Smooth muscle cell (in vitro differentiated cells): ENCODE data around the gene KCNMB2. TPM values are rescaled to one million over a fixed set of nuclear protein-coding genes. Genes with fewer than 3 reads are reported as not detected.

ENCODE experiments used
- DNase-seq: peaks from one replicate; lab custom pipeline; 2025; ENCODE audit not compliant: unreplicated experiment; lab: John Stamatoyannopoulos, UW
- H2AFZ ChIP-seq: fragments of 200-600 bp; sonication (generic); 2 replicates; pipeline ENCODE4 v1.6.0; 2016; ENCODE audit warnings: antibody characterized with exemption, low read depth, mild to moderate bottlenecking
- H3F3A ChIP-seq: fragments of 200-600 bp; sonication (generic); 2 replicates; pipeline ENCODE4 v1.6.0; 2017; ENCODE audit warnings: antibody characterized with exemption, low read depth
- H3K27ac ChIP-seq: fragments of 200-600 bp; sonication (generic); 2 replicates; pipeline ENCODE4 v1.5.1; 2016; ENCODE audit warnings: low read depth, mild to moderate bottlenecking
- H3K27me3 ChIP-seq: fragments of 200-600 bp; sonication (generic); 2 replicates; pipeline ENCODE4 v1.6.1; 2016; ENCODE audit warnings: low read depth, mild to moderate bottlenecking
- H3K36me3 ChIP-seq: fragments of 200-600 bp; sonication (generic); 2 replicates; pipeline ENCODE4 v1.5.1; 2016; ENCODE audit warnings: low read depth
- H3K4me1 ChIP-seq: fragments of 200-600 bp; sonication (generic); 2 replicates; pipeline ENCODE4 v1.5.1; 2016; ENCODE audit warnings: low read depth
- H3K4me2 ChIP-seq: fragments of 200-600 bp; sonication (generic); 2 replicates; pipeline ENCODE4 v1.6.0; 2016; ENCODE audit warnings: mild to moderate bottlenecking
- H3K4me3 ChIP-seq: fragments of 200-600 bp; sonication (generic); 2 replicates; pipeline ENCODE4 v1.5.1; 2016; ENCODE audit warnings: mild to moderate bottlenecking
- H3K79me2 ChIP-seq: fragments of 200-600 bp; sonication (generic); 2 replicates; pipeline ENCODE4 v1.6.0; 2016; ENCODE audit warnings: low read depth, mild to moderate bottlenecking
- H3K9ac ChIP-seq: fragments of 200-600 bp; sonication (generic); 2 replicates; pipeline ENCODE4 v1.6.0; 2016; ENCODE audit warnings: low read depth
- H3K9me3 ChIP-seq: fragments of 200-600 bp; sonication (generic); replicated peaks from 2 replicates; pipeline ENCODE4 v1.5.1; 2016; ENCODE audit warnings: low read depth
- H4K20me1 ChIP-seq: fragments of 200-600 bp; sonication (generic); 2 replicates; pipeline ENCODE4 v1.6.0; 2016; ENCODE audit warnings: low read depth
- WGBS: methylation state at CpG from one replicate; pipeline ENCODE4 v1.1.7; 2016; ENCODE audit warnings: low lambda C conversion rate; 5-methylcytosine and 5-hydroxymethylcytosine counted together
- polyA plus RNA-seq: library from polyadenylated mRNA; unstranded; fragments of >200 nt; fragmentation: Nextera tagmentation; extraction: Ambion mirVana; gene quantifications from 2 replicates; pipeline ENCODE4 v1.2.1, GENCODE V29; 2016
- total RNA-seq: library from RNA; depleted of rRNA; stranded (reverse); fragments of >200 nt; gene quantifications from 2 replicates; pipeline ENCODE4 v1.2.3, GENCODE V29; 2014
- TF ChIP-seq, protein P1 (sequence below): fragments of 200-600 bp; sonication (generic); IDR thresholded peaks from 2 replicates; pipeline ENCODE4 v1.5.1; 2017; ENCODE audit warnings: borderline replicate concordance, mild to moderate bottlenecking, antibody characterized with exemption; ENCODE audit not compliant: insufficient read depth, poor library complexity, severe bottlenecking

KCNMB2 gene
- total and polyA plus RNA-seq, 2 experiments from 2014 or later = 0.09 TPM; not detected in 1

DNA sequence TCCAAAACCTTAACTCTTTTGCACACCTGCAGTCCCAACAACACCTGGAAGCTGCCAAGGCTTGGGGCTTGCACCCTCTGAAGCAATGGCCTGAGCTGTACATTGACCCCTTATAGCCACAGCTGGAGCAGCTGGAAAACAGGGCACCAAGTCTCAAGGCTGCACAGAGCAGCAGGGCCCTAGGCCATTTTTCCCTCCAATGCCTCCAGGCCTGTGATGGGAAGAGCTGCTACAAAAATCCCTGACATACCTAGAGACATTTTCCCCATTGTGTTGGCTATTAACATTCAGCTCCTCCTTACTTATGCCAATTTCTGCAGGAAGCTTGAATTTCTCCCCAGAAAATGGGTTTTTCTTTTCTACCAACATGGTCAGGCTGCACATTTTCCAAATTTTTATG lies 304.4 kb downstream of the KCNMB2 start:
- no peak for DNase-seq
- Histone ChIP-seq H3K9me3 (no peaks in the 10 kb centered on the region), H3K9ac (no peak overlapping the region), H3K36me3 (no peaks in the 10 kb centered on the region), H3K27ac (no peak overlapping the region), H3K4me1 (no peaks in the 10 kb centered on the region), H3K79me2 (no peaks in the 10 kb centered on the region), H3F3A (no peaks in the 10 kb centered on the region), H3K27me3 (no peaks in the 10 kb centered on the region), H4K20me1 (no peaks in the 10 kb centered on the region), H3K4me3 (no peak overlapping the region), H2AFZ (no peak overlapping the region), H3K4me2 (no peak overlapping the region)
- TF ChIP-seq, protein P1, sequence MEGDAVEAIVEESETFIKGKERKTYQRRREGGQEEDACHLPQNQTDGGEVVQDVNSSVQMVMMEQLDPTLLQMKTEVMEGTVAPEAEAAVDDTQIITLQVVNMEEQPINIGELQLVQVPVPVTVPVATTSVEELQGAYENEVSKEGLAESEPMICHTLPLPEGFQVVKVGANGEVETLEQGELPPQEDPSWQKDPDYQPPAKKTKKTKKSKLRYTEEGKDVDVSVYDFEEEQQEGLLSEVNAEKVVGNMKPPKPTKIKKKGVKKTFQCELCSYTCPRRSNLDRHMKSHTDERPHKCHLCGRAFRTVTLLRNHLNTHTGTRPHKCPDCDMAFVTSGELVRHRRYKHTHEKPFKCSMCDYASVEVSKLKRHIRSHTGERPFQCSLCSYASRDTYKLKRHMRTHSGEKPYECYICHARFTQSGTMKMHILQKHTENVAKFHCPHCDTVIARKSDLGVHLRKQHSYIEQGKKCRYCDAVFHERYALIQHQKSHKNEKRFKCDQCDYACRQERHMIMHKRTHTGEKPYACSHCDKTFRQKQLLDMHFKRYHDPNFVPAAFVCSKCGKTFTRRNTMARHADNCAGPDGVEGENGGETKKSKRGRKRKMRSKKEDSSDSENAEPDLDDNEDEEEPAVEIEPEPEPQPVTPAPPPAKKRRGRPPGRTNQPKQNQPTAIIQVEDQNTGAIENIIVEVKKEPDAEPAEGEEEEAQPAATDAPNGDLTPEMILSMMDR = no peak

DNA sequence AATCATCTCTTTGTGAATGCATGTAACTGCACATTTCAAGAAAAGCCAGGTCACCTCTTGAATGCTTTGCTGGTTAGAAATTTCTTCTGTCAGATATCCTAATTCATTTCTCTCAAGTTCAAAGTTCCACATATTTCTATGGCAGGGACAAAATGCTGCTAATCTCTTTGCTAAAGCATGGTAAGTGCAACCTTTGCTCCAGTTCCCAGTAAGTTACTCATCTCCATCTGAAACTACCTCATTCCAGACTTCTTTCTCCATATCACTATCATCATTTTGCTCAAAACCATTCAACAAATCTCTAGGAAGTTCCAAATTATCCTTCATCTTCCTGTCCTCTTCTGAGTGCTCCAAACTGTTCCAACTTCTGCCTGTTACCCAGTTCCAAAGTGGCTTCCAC lies 304.8 kb downstream of the KCNMB2 start:
- Histone ChIP-seq H3K36me3 (no peaks in the 10 kb centered on the region), H3K4me1 (no peaks in the 10 kb centered on the region), H3K9ac (no peak overlapping the region), H3K79me2 (no peaks in the 10 kb centered on the region), H3K9me3 (no peaks in the 10 kb centered on the region), H3K27me3 (no peaks in the 10 kb centered on the region), H3F3A (no peaks in the 10 kb centered on the region), H3K4me2 (no peak overlapping the region), H4K20me1 (no peaks in the 10 kb centered on the region), H2AFZ (no peak overlapping the region), H3K27ac (no peak overlapping the region), H3K4me3 (no peak overlapping the region)
- DNase-seq = no peak
- TF ChIP-seq, protein P1 = no peak

DNA sequence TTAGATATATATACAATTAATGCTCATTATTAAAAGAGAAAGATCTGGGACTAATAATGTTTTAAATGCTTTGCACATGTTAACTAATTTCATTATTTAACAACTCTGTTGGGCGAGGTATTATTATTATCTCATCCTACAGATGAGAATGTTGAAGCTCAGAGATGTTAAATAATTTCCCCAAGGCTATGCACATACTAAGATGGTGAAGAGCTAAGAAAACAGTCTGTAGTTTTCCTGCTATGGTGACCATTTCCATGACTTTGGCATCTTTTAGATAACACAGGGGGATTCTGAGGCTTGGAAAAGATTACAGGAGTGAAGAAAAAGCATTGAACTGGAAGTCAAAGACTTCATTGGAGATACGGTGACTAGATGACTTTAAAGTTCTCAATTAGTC lies 308.7 kb downstream of the KCNMB2 start:
- H3K79me2 ChIP-seq = no peaks in the 10 kb centered on the region
- H3K36me3 ChIP-seq = no peaks in the 10 kb centered on the region
- no peak overlapping the region for H3K27ac ChIP-seq
- no peaks in the 10 kb centered on the region for H3K9me3 ChIP-seq
- no peaks in the 10 kb centered on the region for H4K20me1 ChIP-seq
- H2AFZ ChIP-seq = no peak overlapping the region
- H3K4me1 ChIP-seq = no peaks in the 10 kb centered on the region
- TF ChIP-seq, protein P1 = no peak
- no peak overlapping the region for H3K4me2 ChIP-seq
- H3K4me3 ChIP-seq = no peak overlapping the region
- no peaks in the 10 kb centered on the region for H3K27me3 ChIP-seq
- H3F3A ChIP-seq = no peaks in the 10 kb centered on the region
- WGBS = 72% methylated on average over 2 of the region's 2 CpGs
- no peak overlapping the region for H3K9ac ChIP-seq
- no peak for DNase-seq

DNA sequence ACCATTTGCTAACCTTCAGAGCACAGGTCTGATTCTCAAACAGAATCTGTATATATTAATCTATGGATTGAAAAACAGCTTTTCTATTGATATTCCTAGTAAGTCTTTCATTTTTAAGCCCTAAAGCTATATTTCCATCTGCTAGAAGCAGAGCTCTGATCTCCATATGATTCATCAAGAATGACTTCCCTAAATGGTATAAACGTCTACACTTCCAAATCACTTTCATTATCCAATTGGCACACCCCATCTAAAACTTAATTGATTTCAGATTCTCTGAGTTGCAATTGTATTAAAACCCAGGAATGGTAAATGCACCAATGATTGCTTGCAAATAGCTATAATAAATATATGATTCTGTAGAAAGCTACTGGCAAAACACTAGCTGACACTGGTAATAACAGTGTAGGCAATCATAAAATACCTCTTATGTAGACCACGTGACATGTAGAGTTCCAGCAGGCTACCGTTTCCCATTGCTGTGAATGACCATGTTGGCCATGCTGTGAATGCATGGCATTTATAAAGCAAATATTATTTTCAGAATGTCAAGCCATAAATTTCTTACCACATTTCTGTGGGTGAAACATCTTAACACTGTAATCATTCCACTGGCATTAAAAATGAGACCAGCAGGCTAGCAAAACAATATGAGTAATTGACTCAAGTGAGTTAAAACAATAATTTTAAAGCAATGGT lies 309.3 kb downstream of the KCNMB2 start:
- Histone ChIP-seq H3K4me1 (no peaks in the 10 kb centered on the region), H3K79me2 (no peaks in the 10 kb centered on the region), H3K4me3 (no peak overlapping the region), H2AFZ (no peak overlapping the region), H3K9ac (no peak overlapping the region), H3K36me3 (no peaks in the 10 kb centered on the region), H3K4me2 (no peak overlapping the region), H4K20me1 (no peaks in the 10 kb centered on the region), H3F3A (no peaks in the 10 kb centered on the region), H3K9me3 (no peaks in the 10 kb centered on the region), H3K27me3 (no peaks in the 10 kb centered on the region), H3K27ac (no peak overlapping the region)
- TF ChIP-seq, protein P1 = no peak
- WGBS = 67% methylated on average over 3 of the region's 3 CpGs
- no peak for DNase-seq
